ENCODE results near the gene ERBB3.

ERBB3 gene

GRCh38 chr12:56079723-56080555 is at the start of gene ERBB3:
Gene ERBB3 (plus strand): TSS chr12:56080165. CDS start chr12:56080301, 136 bp downstream.
- Histone ChIP-seq H3K4me1 (ENCODE audit: control insufficient read depth, low read length) (peaks cover 10% of the 10 kb centered on the region), H3K36me3 (ENCODE audit: control insufficient read depth, low read length) (no peaks in the 10 kb centered on the region), H3K9me2 (replicated peaks; ENCODE audit: control insufficient read depth, low read length) (no peaks in the 10 kb centered on the region), H3K27ac (ENCODE audit: low read depth, low read length) (no peak within 1 kb of the TSS), H3F3A (ENCODE audit: control insufficient read depth, insufficient read depth) (no peaks in the 10 kb centered on the region), H4K20me1 (ENCODE audit: control insufficient read depth, insufficient read depth, low read depth, low read length) (no peaks in the 10 kb centered on the region), H3K9me3 (ENCODE audit: control insufficient read depth, insufficient read depth, low read length) (no peaks in the 10 kb centered on the region), H3K79me2 (ENCODE audit: control insufficient read depth, low read length) (no peaks in the 10 kb centered on the region), H3K27me3 (ENCODE audit: control insufficient read depth, low read length) (peaks cover 37% of the 10 kb centered on the region), H3K4me2 (ENCODE audit: low read length) (peak within 1 kb of the TSS; percentile 83), H3K4me3 (ENCODE audit: low read length) (peak within 1 kb of the TSS; percentile 84)
- TF ChIP-seq EZH2phosphoT487 (IDR thresholded peaks at IDR 0.05; ENCODE audit: borderline replicate concordance, low read length) (no peak), CTCF (IDR thresholded peaks at IDR 0.05; ENCODE audit: low read depth, low read length, poor library complexity, severe bottlenecking) (no peak)

- Histone ChIP-seq H3K9me2 (replicated peaks; ENCODE audit: control insufficient read depth, low read length) (no peaks in the 10 kb centered on the region), H4K20me1 (ENCODE audit: control insufficient read depth, insufficient read depth, low read depth, low read length) (no peaks in the 10 kb centered on the region), H3K27me3 (ENCODE audit: control insufficient read depth, low read length) (no peaks in the 10 kb centered on the region), H3K79me2 (ENCODE audit: control insufficient read depth, low read length) (no peaks in the 10 kb centered on the region), H3K4me2 (ENCODE audit: low read length) (no peak overlapping the region), H3K9me3 (ENCODE audit: control insufficient read depth, insufficient read depth, low read length) (no peaks in the 10 kb centered on the region), H3K4me3 (ENCODE audit: low read length) (no peak overlapping the region), H3K4me1 (ENCODE audit: control insufficient read depth, low read length) (no peaks in the 10 kb centered on the region), H3K36me3 (ENCODE audit: control insufficient read depth, low read length) (no peaks in the 10 kb centered on the region), H3F3A (ENCODE audit: control insufficient read depth, insufficient read depth) (no peaks in the 10 kb centered on the region), H3K27ac (ENCODE audit: low read depth, low read length) (no peak overlapping the region)
- TF ChIP-seq EZH2phosphoT487 (IDR thresholded peaks at IDR 0.05; ENCODE audit: borderline replicate concordance, low read length) (no peak), CTCF (IDR thresholded peaks at IDR 0.05; ENCODE audit: low read depth, low read length, poor library complexity, severe bottlenecking) (no peak)
These were observed 48.0 kb upstream of the ERBB3 start for GRCh38 chr12:56031987-56032386.

- Histone ChIP-seq H3K9me3 (ENCODE audit: control insufficient read depth, insufficient read depth, low read length) (no peaks in the 10 kb centered on the region), H3K4me1 (ENCODE audit: control insufficient read depth, low read length) (peaks cover 7% of the 10 kb centered on the region), H3K27me3 (ENCODE audit: control insufficient read depth, low read length) (no peaks in the 10 kb centered on the region), H3F3A (ENCODE audit: control insufficient read depth, insufficient read depth) (no peaks in the 10 kb centered on the region), H3K36me3 (ENCODE audit: control insufficient read depth, low read length) (no peaks in the 10 kb centered on the region), H3K4me2 (ENCODE audit: low read length) (no peak overlapping the region), H3K79me2 (ENCODE audit: control insufficient read depth, low read length) (no peaks in the 10 kb centered on the region), H3K4me3 (ENCODE audit: low read length) (no peak overlapping the region), H3K27ac (ENCODE audit: low read depth, low read length) (no peak overlapping the region), H4K20me1 (ENCODE audit: control insufficient read depth, insufficient read depth, low read depth, low read length) (no peaks in the 10 kb centered on the region), H3K9me2 (replicated peaks; ENCODE audit: control insufficient read depth, low read length) (no peaks in the 10 kb centered on the region)
- TF ChIP-seq CTCF (IDR thresholded peaks at IDR 0.05; ENCODE audit: low read depth, low read length, poor library complexity, severe bottlenecking) (no peak), EZH2phosphoT487 (IDR thresholded peaks at IDR 0.05; ENCODE audit: borderline replicate concordance, low read length) (no peak)
These were observed 45.2 kb upstream of the ERBB3 start for GRCh38 chr12:56034586-56035332.

Data from DOHH2 (cell line).